ENCODE results near the gene NDUFS4. TPM values are rescaled to one million over a fixed set of nuclear protein-coding genes. Genes with fewer than 3 reads are reported as not detected.

The NDUFS4 gene
- total RNA-seq, 1 experiment from 2014 or later, result 92.9 TPM

- no peaks in the 10 kb centered on the region for H3K79me1 ChIP-seq (ENCODE audit: insufficient read depth, low read depth, low read length, poor library complexity, severe bottlenecking)
- no peak overlapping the region for H3K4me2 ChIP-seq (ENCODE audit: insufficient read depth, insufficient read length, low read length)
- H4K20me1 ChIP-seq (ENCODE audit: control insufficient read depth, insufficient read depth, insufficient read length), result no peaks in the 10 kb centered on the region
- no CpG with 5 or more reads among the region's 3 CpGs for WGBS (ENCODE audit: extremely low coverage, insufficient read length, low lambda C conversion rate)
- no peak overlapping the region for H3K27ac ChIP-seq (ENCODE audit: insufficient read length, low read depth, low read length)
- no peak overlapping the region for H3T11ph ChIP-seq (ENCODE audit: low read length)
- H2BK5ac ChIP-seq (ENCODE audit: insufficient read length, low read length), result no peak overlapping the region
- Mint-ChIP-seq H3K9me3 (peaks cover 4 to 9% of the 10 kb centered on the region in 2 experiments), H3K27ac (no peak overlapping the region), H3K4me1 (peaks cover 7 to 8% of the 10 kb centered on the region in 2 experiments; a peak in 2 of 4 replicates), H3K36me3 (ENCODE audit: insufficient read depth in 1 of 3, low read depth in 3 of 3) (peaks cover 2 to 8% (median 6%) of the 10 kb centered on the region in 3 experiments; a peak in 4 of 7 replicates), H3K4me3 (no peak overlapping the region), H3K27me3 (ENCODE audit: low read depth) (no peaks in the 10 kb centered on the region; the same call in 1 of the 2 replicates)
- no peak overlapping the region for H3K23ac ChIP-seq (ENCODE audit: insufficient read length, low read depth, low read length)
- no peak overlapping the region for H2AK5ac ChIP-seq (ENCODE audit: insufficient read length, low read length)
- H3K27me3 ChIP-seq (ENCODE audit: insufficient read depth, low read length), result no peaks in the 10 kb centered on the region
- H3K9ac ChIP-seq (ENCODE audit: extremely low read depth, insufficient read length, low read length), result no peak overlapping the region
- H4K8ac ChIP-seq (replicated peaks; ENCODE audit: insufficient read length, low read depth, low read length), result no peak overlapping the region
- H3K9me3 ChIP-seq (ENCODE audit: control insufficient read depth, low read depth, low read length), result no peaks in the 10 kb centered on the region
- no peak overlapping the region for H2AFZ ChIP-seq (ENCODE audit: low read length)
- no peak overlapping the region for H3K56ac ChIP-seq (ENCODE audit: insufficient read length, low read depth, low read length)
- no peak for TF ChIP-seq CTCF (conservative IDR thresholded peaks at IDR 0.05)
- no peak overlapping the region for H2BK15ac ChIP-seq (ENCODE audit: low read depth, low read length)
- H3K14ac ChIP-seq (ENCODE audit: insufficient read depth, low read length), result no peak overlapping the region
- DNase-seq, result no peak
- no peak overlapping the region for H3K18ac ChIP-seq (ENCODE audit: insufficient read length, low read depth, low read length)
- no peak overlapping the region for H2BK20ac ChIP-seq (ENCODE audit: low read depth, low read length, poor library complexity, severe bottlenecking)
- H4K5ac ChIP-seq (ENCODE audit: insufficient read length, low read depth, low read length), result no peak overlapping the region
- H2BK12ac ChIP-seq (ENCODE audit: insufficient read length, low read depth, low read length), result no peak overlapping the region
- no peaks in the 10 kb centered on the region for H3K79me2 ChIP-seq (ENCODE audit: insufficient read depth, low read length)
- no peaks in the 10 kb centered on the region for H3K23me2 ChIP-seq (ENCODE audit: insufficient read length, low read depth, low read length, poor library complexity, severe bottlenecking)
- no peaks in the 10 kb centered on the region; the same call in 1 of the 2 replicates for H3K4me1 ChIP-seq (ENCODE audit: insufficient read depth, low read length)
- H3K4ac ChIP-seq (ENCODE audit: low read depth, low read length), result no peak overlapping the region
- H2BK120ac ChIP-seq (ENCODE audit: low read depth, low read length, poor library complexity, severe bottlenecking), result no peak overlapping the region
- no peak overlapping the region for H4K91ac ChIP-seq (ENCODE audit: insufficient read length, low read depth, low read length)
Measured at GRCh38 chr5:53552561-53552960, 7.9 kb upstream of the NDUFS4 start.
